GM12891 (cell line): Measurements from ENCODE around the gene TSC22D1.

Experiments used
- DNase-seq: peaks from one replicate; pipeline ENCODE4 v3.0.0; 2011; ENCODE audit warnings: low spot score; ENCODE audit not compliant: insufficient read length
- FAIRE-seq: peaks from 2 replicates; lab custom pipeline; 2011; peaks lifted over from hg19 to GRCh38; lab: Jason Lieb, UNC
- PAX5 ChIP-seq: IDR thresholded peaks from 2 replicates; pipeline ENCODE4 v1.6.1; 2011; ENCODE audit warnings: low read length, moderate library complexity, mild to moderate bottlenecking; ENCODE audit not compliant: insufficient read depth, severe bottlenecking
- POLR2A ChIP-seq: IDR thresholded peaks from 2 replicates; pipeline ENCODE4 v1.6.1; 2011; ENCODE audit warnings: low read depth, low read length, control low read depth
- POLR2AphosphoS5 ChIP-seq: IDR thresholded peaks from 2 replicates; pipeline ENCODE4 v1.6.1; 2011; ENCODE audit warnings: low read depth, low read length, control low read depth
- POU2F2 ChIP-seq: IDR thresholded peaks from 2 replicates; pipeline ENCODE4 v1.6.1; 2011; ENCODE audit warnings: low read depth, mild to moderate bottlenecking, control low read depth, low read length, moderate library complexity
- SPI1 ChIP-seq: IDR thresholded peaks from 2 replicates; pipeline ENCODE4 v1.6.1; 2011; ENCODE audit warnings: low read depth, low read length, control low read depth
- TAF1 ChIP-seq: IDR thresholded peaks from 2 replicates; pipeline ENCODE4 v1.6.1; 2011; ENCODE audit warnings: low read depth, low read length, control low read depth

TSC22D1 gene

DNA sequence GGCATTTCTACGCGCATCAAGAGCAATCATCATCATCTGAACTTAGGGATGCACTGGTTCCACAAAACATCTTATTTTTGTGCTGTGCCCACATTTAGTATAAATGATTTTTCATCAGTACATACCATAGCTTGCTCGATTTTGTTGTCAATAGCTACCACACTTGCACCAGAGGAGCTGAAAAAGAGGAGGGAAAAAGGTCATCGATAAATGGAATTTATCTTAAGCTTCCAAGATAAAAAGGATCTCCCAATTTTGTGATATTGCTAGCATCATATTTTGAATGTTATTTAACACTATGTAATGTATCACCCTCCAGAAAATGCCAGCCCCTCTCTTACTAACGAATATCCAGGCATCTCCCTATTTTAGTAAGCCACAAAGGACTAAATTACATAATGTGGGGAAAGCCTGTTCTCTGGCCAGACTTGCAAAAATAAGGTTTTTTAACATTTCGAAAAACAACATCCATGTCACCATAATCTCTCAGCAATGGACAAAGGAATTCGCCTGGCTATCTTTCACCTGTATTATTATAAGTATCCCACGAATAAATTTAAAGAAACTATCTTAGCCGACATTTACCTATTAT is 140.1 kb downstream of the TSC22D1 start:
- no peak for TF ChIP-seq TAF1
- TF ChIP-seq POU2F2: no peak
- TF ChIP-seq PAX5: no peak
- TF ChIP-seq POLR2A: no peak
- no peak for TF ChIP-seq SPI1
- TF ChIP-seq POLR2AphosphoS5: no peak
- FAIRE-seq (no peak), DNase-seq (no peak)

DNA sequence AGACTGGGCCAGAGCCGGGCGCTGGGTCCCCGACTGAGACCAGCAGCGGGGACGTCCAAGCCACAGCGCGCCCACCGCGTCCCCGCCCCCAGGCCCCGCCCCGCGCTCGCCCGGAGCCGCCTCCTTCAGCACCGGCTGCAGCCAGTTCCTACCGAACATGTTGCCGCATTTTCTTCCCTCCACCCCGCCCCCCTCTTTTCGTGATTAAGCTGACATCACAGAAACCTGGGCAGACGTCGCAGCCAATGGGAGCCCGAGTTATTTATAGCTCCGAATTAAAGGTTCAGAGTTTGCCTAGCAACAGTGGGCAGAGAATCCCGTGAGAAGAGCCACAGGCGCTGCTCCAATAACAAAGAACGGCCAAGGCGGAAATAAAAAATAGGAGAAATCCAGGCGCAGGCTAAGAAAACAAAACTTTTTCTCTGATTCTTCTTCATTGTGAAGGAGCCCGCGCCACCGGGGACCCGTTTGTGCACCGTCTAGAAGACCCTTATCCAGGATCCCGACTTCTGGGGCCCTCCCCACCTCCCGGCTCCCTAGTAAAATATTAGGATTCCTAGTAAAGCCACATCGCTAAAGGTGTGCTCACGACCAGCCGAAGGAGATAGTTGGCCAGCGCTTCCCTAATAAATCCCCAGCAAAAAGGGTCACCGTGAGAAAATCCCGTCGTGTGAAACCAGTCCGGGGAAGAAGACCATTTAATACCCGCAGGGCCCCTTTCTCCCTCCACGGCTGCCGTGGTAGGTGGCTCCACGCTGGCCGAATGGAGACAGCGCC is 140.8 kb downstream of the TSC22D1 start:
- no peak for TF ChIP-seq POLR2AphosphoS5
- no peak for TF ChIP-seq POU2F2
- TF ChIP-seq POLR2A: no peak
- TF ChIP-seq PAX5: no peak
- TF ChIP-seq SPI1: no peak
- TF ChIP-seq TAF1: no peak
- FAIRE-seq (no peak), DNase-seq (peak; percentile 53)

DNA sequence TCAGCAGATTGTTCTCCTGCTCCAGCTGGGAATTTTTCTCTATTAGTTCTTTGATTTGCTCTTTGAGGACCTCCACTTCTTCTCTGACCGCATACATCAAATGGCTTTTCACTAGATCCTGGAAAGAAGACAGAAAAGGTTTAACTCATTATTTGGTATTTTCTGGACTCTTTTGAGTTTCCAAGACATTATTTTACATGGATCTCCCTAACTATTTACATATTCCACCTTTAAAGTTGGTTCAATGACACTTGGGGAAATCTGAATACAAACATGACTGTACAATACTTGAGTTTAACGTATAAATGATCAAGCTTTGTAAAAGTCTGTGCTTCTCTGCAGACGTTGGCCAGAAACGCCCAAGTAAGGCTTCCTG is 141.4 kb downstream of the TSC22D1 start:
- DNase-seq (no peak), FAIRE-seq (no peak)
- TF ChIP-seq POLR2A: no peak
- TF ChIP-seq POU2F2: no peak
- no peak for TF ChIP-seq PAX5
- TF ChIP-seq POLR2AphosphoS5: no peak

DNA sequence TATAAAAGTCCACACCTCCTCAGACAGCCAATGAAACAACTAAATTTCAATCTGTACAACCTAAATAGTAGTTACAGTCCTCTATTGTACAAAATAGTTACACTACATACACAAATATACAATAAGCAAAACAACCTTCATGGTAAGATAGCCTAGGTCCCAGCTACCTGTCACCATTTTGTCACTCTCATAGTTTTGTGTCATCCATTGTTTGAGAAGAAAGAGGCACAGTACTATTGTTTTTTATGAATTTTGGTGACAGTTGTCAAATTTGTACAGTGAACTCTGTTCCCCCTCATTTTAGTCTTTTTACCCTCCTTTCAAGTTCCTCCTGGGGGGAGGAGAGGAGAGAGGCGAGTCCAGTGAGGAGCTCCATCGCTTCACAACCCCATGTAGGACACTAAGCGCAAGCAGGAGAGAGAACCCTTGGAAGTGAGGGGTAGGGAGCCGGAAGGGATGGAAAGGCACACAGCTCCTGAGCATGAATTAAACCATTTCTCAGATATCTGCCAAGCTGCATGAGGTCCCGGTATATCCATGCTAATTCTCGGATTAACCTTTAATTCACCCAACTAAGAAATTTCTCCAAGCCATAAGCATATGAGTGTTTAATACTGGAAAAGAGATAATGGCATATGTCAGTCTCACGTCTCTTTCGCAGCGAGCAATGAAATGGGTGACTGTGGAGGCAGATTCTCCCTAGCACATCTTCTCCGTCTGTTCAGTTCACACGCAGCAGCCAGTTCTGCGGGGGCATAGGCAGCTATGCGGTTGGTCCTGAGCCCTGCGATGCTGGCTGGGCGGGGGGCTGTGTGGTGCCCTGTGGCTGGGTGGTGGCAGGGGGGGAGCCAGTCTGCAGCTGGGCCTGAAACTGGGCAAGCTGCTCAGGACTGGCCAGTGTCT is 142.0 kb downstream of the TSC22D1 start:
- TF ChIP-seq POLR2AphosphoS5 (no peak), TAF1 (no peak)
- FAIRE-seq (no peak), DNase-seq (no peak)

DNA sequence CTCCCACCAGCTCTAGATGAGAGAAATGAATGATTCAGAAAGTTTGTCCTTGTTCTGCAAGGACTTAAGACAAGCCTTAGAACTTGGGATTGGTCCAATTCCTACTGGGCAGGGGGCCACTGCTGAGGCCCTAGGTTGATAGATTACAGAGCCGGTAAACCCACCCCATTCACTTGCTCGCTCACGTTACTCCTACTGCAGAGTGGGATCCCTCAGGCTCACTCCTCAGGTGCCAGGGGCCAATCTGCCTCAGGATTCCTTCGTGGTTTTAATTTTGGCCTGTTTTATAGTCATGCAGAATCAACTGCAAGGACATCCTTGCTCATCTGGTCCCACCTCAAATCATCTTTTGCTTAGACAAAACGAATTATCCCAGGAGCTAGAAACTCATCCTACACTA is 143.5 kb downstream of the TSC22D1 start:
- FAIRE-seq: no peak
- no peak for TF ChIP-seq SPI1
- TF ChIP-seq POU2F2: no peak
- TF ChIP-seq POLR2A: no peak
- TF ChIP-seq TAF1: no peak
- no peak for TF ChIP-seq PAX5
- TF ChIP-seq POLR2AphosphoS5: no peak
- no peak for DNase-seq

DNA sequence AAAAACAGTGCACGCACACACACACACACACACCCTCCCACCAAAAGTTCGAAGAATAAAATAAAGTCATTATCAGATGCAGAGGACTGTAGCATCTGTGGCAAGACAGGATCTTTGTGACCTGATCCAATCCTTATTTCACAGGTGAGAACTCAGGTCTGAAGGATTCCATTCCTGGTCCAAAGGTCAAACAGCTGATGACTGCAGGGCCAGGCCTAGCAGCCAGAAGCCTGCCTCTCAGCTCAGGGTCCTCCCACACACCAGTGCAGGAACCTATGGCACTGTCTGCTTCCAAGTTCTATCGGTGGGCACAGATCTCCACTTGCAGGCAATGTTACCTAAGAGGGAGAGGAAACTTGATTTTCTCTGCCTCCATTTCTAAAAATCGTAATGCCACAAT is 145.0 kb downstream of the TSC22D1 start:
- TF ChIP-seq SPI1 (no peak), POLR2AphosphoS5 (no peak), TAF1 (no peak), PAX5 (no peak), POU2F2 (no peak), POLR2A (no peak)
- DNase-seq: no peak
- FAIRE-seq: no peak

DNA sequence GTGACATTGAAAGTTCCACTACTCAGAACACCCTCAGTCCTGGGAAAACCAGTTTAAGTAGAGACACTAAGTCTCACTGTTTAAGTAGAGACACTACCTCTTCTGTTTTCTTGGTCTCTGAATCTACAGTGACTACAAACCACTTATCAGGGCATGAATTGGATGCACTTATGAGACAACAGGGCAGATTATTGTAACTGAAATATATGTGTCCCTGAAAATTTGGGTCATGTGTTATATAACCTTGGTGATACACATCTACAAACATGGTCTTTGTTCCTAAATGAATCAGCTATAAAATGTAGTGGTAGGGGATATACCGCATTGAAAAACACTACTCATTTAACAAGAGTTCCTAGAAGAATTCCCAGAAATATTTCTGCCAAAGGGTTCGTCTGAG is 146.8 kb downstream of the TSC22D1 start:
- DNase-seq: no peak
- TF ChIP-seq POLR2A: no peak
- TF ChIP-seq SPI1: no peak
- no peak for FAIRE-seq

DNA sequence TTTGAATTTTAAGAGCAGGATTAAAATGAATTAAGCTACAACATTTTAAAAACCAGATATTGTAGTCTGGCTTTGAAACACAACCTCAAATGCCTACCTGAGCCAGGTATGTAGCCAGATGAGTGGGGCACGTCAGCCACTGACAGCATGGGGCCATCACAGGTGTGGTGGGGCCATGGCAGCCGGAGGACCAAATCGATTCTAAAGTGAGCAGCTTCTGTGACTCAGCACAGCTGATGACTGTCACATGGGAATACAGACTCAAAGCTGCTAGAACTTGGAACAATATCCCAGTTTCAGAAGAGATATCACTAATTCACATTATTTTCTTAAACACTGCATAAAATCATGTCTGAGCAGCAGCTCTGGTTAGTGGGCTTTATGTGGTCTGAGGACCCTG is 149.7 kb downstream of the TSC22D1 start:
- DNase-seq (no peak), FAIRE-seq (no peak)
- TF ChIP-seq TAF1 (no peak), POLR2AphosphoS5 (no peak), POU2F2 (no peak), PAX5 (no peak), SPI1 (no peak), POLR2A (no peak)

DNA sequence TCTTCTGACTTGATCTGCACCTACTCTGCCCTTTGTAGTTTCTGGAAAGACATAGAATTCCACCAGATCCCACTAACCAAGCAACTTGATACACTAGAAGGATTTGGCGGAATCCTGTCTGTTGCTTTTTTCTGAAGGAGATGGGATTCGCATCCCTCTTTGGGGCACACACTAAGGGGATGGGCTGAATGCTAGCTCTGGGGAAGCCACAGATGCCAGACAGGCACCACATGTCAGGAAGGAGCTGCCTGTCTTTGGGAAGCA is 150.4 kb downstream of the TSC22D1 start:
- TF ChIP-seq TAF1: no peak
- TF ChIP-seq PAX5: no peak
- no peak for TF ChIP-seq SPI1
- DNase-seq (no peak), FAIRE-seq (no peak)

DNA sequence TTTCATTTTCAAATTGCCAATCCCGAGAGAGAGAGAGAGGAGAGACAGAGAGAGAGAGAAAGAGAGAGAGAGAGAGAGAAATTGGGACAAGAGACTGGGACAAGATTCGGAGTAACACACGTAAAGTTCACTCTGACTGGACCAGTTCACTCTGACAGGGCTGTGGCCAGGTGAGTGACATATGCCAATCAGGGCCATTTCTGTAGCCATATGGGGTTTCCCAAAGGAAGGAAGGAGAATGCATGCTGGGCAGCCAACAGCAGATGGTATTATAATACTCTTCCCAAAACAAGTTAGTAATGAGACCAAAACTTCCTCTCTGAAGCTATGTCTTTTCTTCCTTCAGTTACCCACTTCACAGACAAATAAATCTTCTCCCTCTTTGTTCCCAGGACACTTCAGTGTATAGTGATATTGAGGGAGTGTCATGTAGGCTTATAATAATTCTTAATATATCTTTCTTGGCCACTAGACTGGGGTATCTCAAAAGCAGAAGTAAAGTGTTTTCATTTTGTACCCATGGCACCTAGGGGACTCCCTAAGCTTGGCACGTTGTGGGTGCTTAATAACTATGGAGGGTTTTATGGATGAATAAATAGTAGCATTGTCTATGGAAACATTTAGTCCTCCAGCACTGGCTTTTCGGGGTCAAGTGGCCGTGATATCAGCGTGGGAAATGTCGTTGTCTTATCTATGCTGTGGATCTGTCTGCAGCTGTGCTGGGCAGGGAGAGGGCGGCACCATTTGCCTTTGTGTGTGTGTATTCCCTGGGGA is 150.9 kb downstream of the TSC22D1 start:
- TF ChIP-seq PAX5: no peak
- TF ChIP-seq SPI1: no peak
- TF ChIP-seq POLR2AphosphoS5: no peak
- no peak for TF ChIP-seq POLR2A
- no peak for TF ChIP-seq TAF1
- TF ChIP-seq POU2F2: no peak
- DNase-seq (no peak), FAIRE-seq (no peak)
